Measurements from ENCODE around the gene H2AZ1.
"Not testable (repeated sequence)": the region's sequence is repeated elsewhere in the genome, so short reads cannot be mapped to it uniquely, and the experiment has no call there.

The H2AZ1 gene

GRCh38 chr4:99949999-99950912, at the start of gene H2AZ1:
TSS of gene H2AZ1 (minus strand) at chr4:99950275. CDS start at chr4:99950170, 105 bp downstream.
- DNase-seq (ENCODE audit: low read depth, low spot score), result peak; percentile 98

- no peak for DNase-seq (ENCODE audit: low read depth, low spot score)
Observed at GRCh38 chr4:99998062-99998867, 48.2 kb upstream of the H2AZ1 start.

- no peak for DNase-seq (ENCODE audit: low read depth, low spot score)
Observed at GRCh38 chr4:99991741-99992140, 41.7 kb upstream of the H2AZ1 start.

GRCh38 chr4:99987681-99988080, 37.6 kb upstream of the H2AZ1 start:
- no peak for DNase-seq (ENCODE audit: low read depth, low spot score)

GRCh38 chr4:99986792-99987191, 36.7 kb upstream of the H2AZ1 start:
- DNase-seq (ENCODE audit: low read depth, low spot score), result no peak

- DNase-seq (ENCODE audit: low read depth, low spot score), result no peak
Observed at GRCh38 chr4:99983289-99983943, 33.3 kb upstream of the H2AZ1 start.

- DNase-seq (ENCODE audit: low read depth, low spot score), result no peak
Observed at GRCh38 chr4:99979872-99980271, 29.8 kb upstream of the H2AZ1 start.

GRCh38 chr4:99971453-99972111, 21.5 kb upstream of the H2AZ1 start:
- DNase-seq (ENCODE audit: low read depth, low spot score), result no peak

- no peak for DNase-seq (ENCODE audit: low read depth, low spot score)
Observed at GRCh38 chr4:99968330-99968729, 18.3 kb upstream of the H2AZ1 start.

GRCh38 chr4:99966692-99967091, 16.6 kb upstream of the H2AZ1 start:
- no peak for DNase-seq (ENCODE audit: low read depth, low spot score)

GRCh38 chr4:99965674-99966350, 15.7 kb upstream of the H2AZ1 start:
- DNase-seq (ENCODE audit: low read depth, low spot score), result no peak

- no peak for DNase-seq (ENCODE audit: low read depth, low spot score)
Observed at GRCh38 chr4:99965173-99965572, 15.1 kb upstream of the H2AZ1 start.

- DNase-seq (ENCODE audit: low read depth, low spot score), result no peak
Observed at GRCh38 chr4:99961711-99962110, 11.6 kb upstream of the H2AZ1 start.

- DNase-seq (ENCODE audit: low read depth, low spot score), result no peak
Observed at GRCh38 chr4:99960648-99961047, 10.6 kb upstream of the H2AZ1 start.

- not testable (repeated sequence) for DNase-seq (ENCODE audit: low read depth, low spot score)
Observed at GRCh38 chr4:99958207-99958606, 8.1 kb upstream of the H2AZ1 start.

GRCh38 chr4:99950913-99951254, 809 bp upstream of the H2AZ1 start:
- DNase-seq (ENCODE audit: low read depth, low spot score), result no peak

GRCh38 chr4:99949034-99949998, 759 bp downstream of the H2AZ1 start:
- peak; percentile 85 for DNase-seq (ENCODE audit: low read depth, low spot score)

- DNase-seq (ENCODE audit: low read depth, low spot score), result no peak
Observed at GRCh38 chr4:99947608-99948007, 2.5 kb downstream of the H2AZ1 start.

- no peak for DNase-seq (ENCODE audit: low read depth, low spot score)
Observed at GRCh38 chr4:99947190-99947578, 2.9 kb downstream of the H2AZ1 start.

All from activated naive CD8-positive, alpha-beta T cell treated with anti-CD3 and anti-CD28 coated beads, Interleukin-2, amount 50 U/mL, for 16 hours (primary cell).